ENCODE measurements around the gene TFAM.

The TFAM gene

GRCh38 chr10:58384999-58385783 is at the start of gene TFAM:
Gene TFAM (plus strand): TSS chr10:58385410. CDS start chr10:58385548, 138 bp downstream.
- peak; percentile 98 for DNase-seq (ENCODE audit: low read depth, low spot score)

- DNase-seq (ENCODE audit: low read depth, low spot score), result no peak
Measured at GRCh38 chr10:58336242-58336641, 49.0 kb upstream of the TFAM start.

GRCh38 chr10:58341422-58341821 is 43.8 kb upstream of the TFAM start:
- DNase-seq (ENCODE audit: low read depth, low spot score), result no peak

GRCh38 chr10:58341947-58342346 is 43.3 kb upstream of the TFAM start:
- no peak for DNase-seq (ENCODE audit: low read depth, low spot score)

- no peak for DNase-seq (ENCODE audit: low read depth, low spot score)
Measured at GRCh38 chr10:58347967-58348366, 37.2 kb upstream of the TFAM start.

- DNase-seq (ENCODE audit: low read depth, low spot score), result no peak
Measured at GRCh38 chr10:58348571-58349033, 36.6 kb upstream of the TFAM start.

- DNase-seq (ENCODE audit: low read depth, low spot score), result no peak
Measured at GRCh38 chr10:58350023-58350422, 35.2 kb upstream of the TFAM start.

GRCh38 chr10:58350619-58351323 is 34.4 kb upstream of the TFAM start:
- no peak for DNase-seq (ENCODE audit: low read depth, low spot score)

GRCh38 chr10:58351616-58352578 is 33.3 kb upstream of the TFAM start:
- no peak for DNase-seq (ENCODE audit: low read depth, low spot score)

GRCh38 chr10:58352956-58353610 is 32.1 kb upstream of the TFAM start:
- peak; percentile 36 for DNase-seq (ENCODE audit: low read depth, low spot score)

- DNase-seq (ENCODE audit: low read depth, low spot score), result no peak
Measured at GRCh38 chr10:58356756-58357155, 28.5 kb upstream of the TFAM start.

- no peak for DNase-seq (ENCODE audit: low read depth, low spot score)
Measured at GRCh38 chr10:58358314-58358933, 26.8 kb upstream of the TFAM start.

GRCh38 chr10:58358947-58359346 is 26.3 kb upstream of the TFAM start:
- no peak for DNase-seq (ENCODE audit: low read depth, low spot score)

- DNase-seq (ENCODE audit: low read depth, low spot score), result no peak
Measured at GRCh38 chr10:58359541-58359940, 25.7 kb upstream of the TFAM start.

- DNase-seq (ENCODE audit: low read depth, low spot score), result no peak
Measured at GRCh38 chr10:58360412-58361004, 24.7 kb upstream of the TFAM start.

GRCh38 chr10:58361353-58361752 is 23.9 kb upstream of the TFAM start:
- no peak for DNase-seq (ENCODE audit: low read depth, low spot score)

- no peak for DNase-seq (ENCODE audit: low read depth, low spot score)
Measured at GRCh38 chr10:58362027-58362789, 23.0 kb upstream of the TFAM start.

- no peak for DNase-seq (ENCODE audit: low read depth, low spot score)
Measured at GRCh38 chr10:58367069-58367468, 18.1 kb upstream of the TFAM start.

GRCh38 chr10:58371473-58371872 is 13.7 kb upstream of the TFAM start:
- DNase-seq (ENCODE audit: low read depth, low spot score), result no peak
